Panc1 (cell line): ENCODE data around the gene CATSPER3. TPM values are rescaled to one million over a fixed set of nuclear protein-coding genes. Genes with fewer than 3 reads are reported as not detected.

ENCODE experiments used
- ATAC-seq: fragments of 200-7000 bp; cut with Tn5 transposase; 2 replicates; pipeline ENCODE4 v1.9.1; 2020; ENCODE audit warnings: mild to moderate bottlenecking, moderate library complexity
- BruUV-seq: library from RNA; stranded (reverse); fragments of 400-500 nt; replicated peaks from 2 replicates; lab custom pipeline; 2021; lab: Mats Ljungman, UMichigan
- CTCF ChIA-PET: fragments of 300-600 bp; sonication (Branson Sonifier 250); formaldehyde crosslinking; loops from one replicate; lab custom pipeline; 2022; ENCODE audit warnings: antibody characterized with exemption; lab: Charles Lee
- POLR2A ChIA-PET: fragments of 300-600 bp; sonication (Branson Sonifier 250); formaldehyde crosslinking; loops from one replicate; lab custom pipeline; 2022; ENCODE audit warnings: antibody characterized with exemption; lab: Charles Lee
- DNase-seq: peaks from one replicate; pipeline ENCODE4 v3.0.0-alpha.2; 2010; ENCODE audit warnings: low read depth, low spot score
- H3K27ac ChIP-seq: 2 replicates; pipeline ENCODE4 v1.5.1; 2011; ENCODE audit warnings: mild to moderate bottlenecking, low read length, inconsistent platforms
- H3K27me3 ChIP-seq: fragments of 200-500 bp; sonication (Bioruptor generic); 2 replicates; pipeline ENCODE4 v1.6.0; 2014; ENCODE audit warnings: low read length, inconsistent platforms; ENCODE audit not compliant: control insufficient read depth, insufficient read depth
- H3K36me3 ChIP-seq: fragments of 200-500 bp; sonication (Bioruptor generic); 2 replicates; pipeline ENCODE4 v1.5.1; 2014; ENCODE audit warnings: inconsistent platforms, mild to moderate bottlenecking, low read length, moderate library complexity; ENCODE audit not compliant: control insufficient read depth, insufficient read depth
- H3K4me1 ChIP-seq: 2 replicates; pipeline ENCODE4 v1.5.1; 2011; ENCODE audit warnings: inconsistent platforms, mild to moderate bottlenecking, low read length, moderate library complexity; ENCODE audit not compliant: control insufficient read depth, insufficient read depth
- H3K4me3 ChIP-seq, 2 experiments: 2 replicates each; pipeline ENCODE4 v1.5.1; 2011 to 2012; ENCODE audit warnings: low read depth in 2 of 2, low read length in 2 of 2, mild to moderate bottlenecking in 2 of 2, inconsistent platforms in 1 of 2, moderate library complexity in 1 of 2
- H3K9me3 ChIP-seq: fragments of 200-500 bp; sonication (Bioruptor generic); 2 replicates; pipeline ENCODE4 v1.5.1; 2014; ENCODE audit warnings: low read depth, mild to moderate bottlenecking, inconsistent platforms, low read length, moderate library complexity; ENCODE audit not compliant: control insufficient read depth, insufficient read depth
- POLR2AphosphoS5 ChIP-seq: IDR thresholded peaks from 2 replicates; pipeline ENCODE4 v1.6.1; 2012; ENCODE audit warnings: mild to moderate bottlenecking, low read depth, low read length, moderate library complexity
- SIN3A ChIP-seq: IDR thresholded peaks from 2 replicates; pipeline ENCODE4 v1.6.1; 2012; ENCODE audit warnings: low read depth, mild to moderate bottlenecking, low read length, moderate library complexity, borderline replicate concordance; ENCODE audit not compliant: insufficient read depth
- TCF7L2 ChIP-seq: IDR thresholded peaks from 2 replicates; pipeline ENCODE4 v1.6.1; 2011; ENCODE audit warnings: mild to moderate bottlenecking, low read depth, low read length, inconsistent platforms
- in situ Hi-C: cut with HindIII; loops from 2 replicates; pipeline ENCODE4 v1.10.0; 2016; ENCODE audit warnings: low sequenced_read_pairs, low pct_unique_long_range_greater_than_20kb
- intact Hi-C: fragments of 100-400 bp; cut with micrococcal nuclease; formaldehyde crosslinking; loops from one replicate; pipeline ENCODE4 v1.10.0; 2022; ENCODE audit not compliant: unreplicated experiment
- total RNA-seq: library from RNA; stranded (reverse); gene quantifications from one replicate; pipeline ENCODE4 v1.2.1, GENCODE V29; 2021; ENCODE audit not compliant: unreplicated experiment
- TF ChIP-seq, protein P1 (sequence below): fragments of 450-650 bp; IDR thresholded peaks from 2 replicates; pipeline ENCODE4 v1.5.1; 2017; ENCODE audit warnings: mild to moderate bottlenecking
- TF ChIP-seq, protein P2 (sequence below), 2 experiments: IDR thresholded peaks; 2 replicates each; pipeline ENCODE4 v1.6.1; 2011 to 2012; ENCODE audit warnings: low read depth in 2 of 2, control low read depth in 1 of 2, low read length in 1 of 2, mild to moderate bottlenecking in 1 of 2, moderate library complexity in 1 of 2; ENCODE audit not compliant: insufficient read depth in 1 of 2

The CATSPER3 gene
- total RNA-seq, 1 experiment from 2014 or later = 0.69 TPM

DNA sequence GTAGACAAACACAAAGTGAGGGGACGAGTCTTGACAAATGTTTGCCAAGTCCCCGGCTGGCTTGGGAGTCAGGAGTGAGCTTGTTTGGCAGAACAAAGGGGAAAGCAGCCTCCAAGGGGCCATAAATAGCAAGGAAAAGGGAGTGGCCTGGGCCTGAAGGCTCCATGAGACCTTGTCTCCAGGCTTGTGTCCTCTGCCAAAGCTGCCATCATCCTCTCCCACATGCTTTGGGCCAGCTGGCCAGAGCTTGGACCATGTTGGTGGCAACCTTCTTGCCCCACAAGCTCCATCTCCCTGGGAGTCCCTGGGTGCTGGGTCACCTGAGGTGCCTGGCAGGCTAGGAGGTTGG, 79.6 kb downstream of the CATSPER3 start:
- CTCF ChIA-PET = no interaction called here
- H3K9me3 ChIP-seq = no peaks in the 10 kb centered on the region
- H3K27ac ChIP-seq = no peak overlapping the region
- POLR2A ChIA-PET = no interaction called here
- no peak for ATAC-seq
- intact Hi-C loops (no loop called here), in situ Hi-C loops (no loop called here)
- BruUV-seq = no TSS peak
- no peak for TF ChIP-seq POLR2AphosphoS5
- TF ChIP-seq SIN3A = no peak
- TF ChIP-seq, protein P1, sequence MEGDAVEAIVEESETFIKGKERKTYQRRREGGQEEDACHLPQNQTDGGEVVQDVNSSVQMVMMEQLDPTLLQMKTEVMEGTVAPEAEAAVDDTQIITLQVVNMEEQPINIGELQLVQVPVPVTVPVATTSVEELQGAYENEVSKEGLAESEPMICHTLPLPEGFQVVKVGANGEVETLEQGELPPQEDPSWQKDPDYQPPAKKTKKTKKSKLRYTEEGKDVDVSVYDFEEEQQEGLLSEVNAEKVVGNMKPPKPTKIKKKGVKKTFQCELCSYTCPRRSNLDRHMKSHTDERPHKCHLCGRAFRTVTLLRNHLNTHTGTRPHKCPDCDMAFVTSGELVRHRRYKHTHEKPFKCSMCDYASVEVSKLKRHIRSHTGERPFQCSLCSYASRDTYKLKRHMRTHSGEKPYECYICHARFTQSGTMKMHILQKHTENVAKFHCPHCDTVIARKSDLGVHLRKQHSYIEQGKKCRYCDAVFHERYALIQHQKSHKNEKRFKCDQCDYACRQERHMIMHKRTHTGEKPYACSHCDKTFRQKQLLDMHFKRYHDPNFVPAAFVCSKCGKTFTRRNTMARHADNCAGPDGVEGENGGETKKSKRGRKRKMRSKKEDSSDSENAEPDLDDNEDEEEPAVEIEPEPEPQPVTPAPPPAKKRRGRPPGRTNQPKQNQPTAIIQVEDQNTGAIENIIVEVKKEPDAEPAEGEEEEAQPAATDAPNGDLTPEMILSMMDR = no peak
- TF ChIP-seq TCF7L2 = no peak
- H3K4me1 ChIP-seq = no peaks in the 10 kb centered on the region
- no peaks in the 10 kb centered on the region for H3K36me3 ChIP-seq
- H3K4me3 ChIP-seq = no peak overlapping the region
- DNase-seq = no peak
- H3K27me3 ChIP-seq = no peaks in the 10 kb centered on the region

DNA sequence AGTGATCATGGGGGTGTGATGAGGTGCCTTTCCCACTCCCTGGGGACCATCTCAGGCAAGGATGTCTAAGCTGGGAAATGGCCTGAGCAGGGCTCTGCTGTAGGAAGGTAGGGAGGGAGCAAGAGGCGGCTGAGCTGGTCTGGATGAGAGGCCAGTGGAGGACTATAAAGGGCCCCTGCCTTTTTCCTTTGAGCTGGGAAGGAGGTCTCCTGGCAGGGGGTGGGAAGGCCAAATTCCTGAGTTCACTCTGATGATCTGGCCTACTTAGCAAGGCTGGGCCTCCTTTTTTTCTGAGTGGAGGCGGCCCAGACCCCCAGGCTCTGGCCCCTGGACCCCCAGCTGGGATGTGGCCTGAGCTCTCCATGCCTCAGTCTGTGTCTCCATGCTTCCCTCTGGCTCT, 80.6 kb downstream of the CATSPER3 start:
- ATAC-seq = no peak
- ChIA-PET POLR2A (interaction anchor here (0.6 kb wide), 1 partner anchor 182 kb away, joined by 6 read pairs; no protein-coding TSS in a partner anchor), CTCF (no interaction called here)
- Histone ChIP-seq H3K27ac (no peak overlapping the region), H3K4me1 (no peaks in the 10 kb centered on the region), H3K27me3 (no peaks in the 10 kb centered on the region), H3K36me3 (no peaks in the 10 kb centered on the region), H3K9me3 (no peaks in the 10 kb centered on the region), H3K4me3 (no peak overlapping the region)
- intact Hi-C loops (no loop called here), in situ Hi-C loops (no loop called here)
- BruUV-seq = no TSS peak
- TF ChIP-seq, protein P1 = no peak
- DNase-seq = no peak

DNA sequence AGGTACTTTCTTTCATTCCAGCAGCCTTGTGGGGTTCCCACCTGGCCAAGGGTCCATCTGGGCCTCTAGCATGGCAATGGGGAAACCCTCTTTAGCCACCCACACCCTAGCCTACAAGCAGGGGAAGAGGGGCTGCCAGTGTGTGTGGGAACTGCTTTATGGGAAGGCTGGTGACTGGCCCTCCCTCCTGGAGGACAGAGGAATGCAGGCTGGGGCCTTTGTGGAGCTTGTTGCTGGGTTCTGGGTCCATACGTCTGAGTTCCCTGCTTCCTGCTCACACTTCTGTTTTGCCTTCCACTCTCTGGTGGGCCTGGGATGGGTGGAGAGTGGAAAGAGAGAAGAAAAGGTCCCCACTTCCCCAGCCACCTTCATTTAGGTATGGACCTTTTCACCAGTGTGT, 81.2 kb downstream of the CATSPER3 start:
- H3K4me1 ChIP-seq = no peaks in the 10 kb centered on the region
- no peak for ATAC-seq
- no peak for DNase-seq
- H3K27ac ChIP-seq = no peak overlapping the region
- no TSS peak for BruUV-seq
- in situ Hi-C loops (no loop called here), intact Hi-C loops (no loop called here)
- ChIA-PET CTCF (no interaction called here), POLR2A (interaction anchor here (0.6 kb wide), 1 partner anchor 182 kb away, joined by 6 read pairs; no protein-coding TSS in a partner anchor)
- no peaks in the 10 kb centered on the region for H3K9me3 ChIP-seq
- no peaks in the 10 kb centered on the region for H3K27me3 ChIP-seq
- TF ChIP-seq, protein P1 = no peak
- TF ChIP-seq POLR2AphosphoS5 (no peak), TCF7L2 (no peak), SIN3A (no peak)
- TF ChIP-seq, protein P2, sequence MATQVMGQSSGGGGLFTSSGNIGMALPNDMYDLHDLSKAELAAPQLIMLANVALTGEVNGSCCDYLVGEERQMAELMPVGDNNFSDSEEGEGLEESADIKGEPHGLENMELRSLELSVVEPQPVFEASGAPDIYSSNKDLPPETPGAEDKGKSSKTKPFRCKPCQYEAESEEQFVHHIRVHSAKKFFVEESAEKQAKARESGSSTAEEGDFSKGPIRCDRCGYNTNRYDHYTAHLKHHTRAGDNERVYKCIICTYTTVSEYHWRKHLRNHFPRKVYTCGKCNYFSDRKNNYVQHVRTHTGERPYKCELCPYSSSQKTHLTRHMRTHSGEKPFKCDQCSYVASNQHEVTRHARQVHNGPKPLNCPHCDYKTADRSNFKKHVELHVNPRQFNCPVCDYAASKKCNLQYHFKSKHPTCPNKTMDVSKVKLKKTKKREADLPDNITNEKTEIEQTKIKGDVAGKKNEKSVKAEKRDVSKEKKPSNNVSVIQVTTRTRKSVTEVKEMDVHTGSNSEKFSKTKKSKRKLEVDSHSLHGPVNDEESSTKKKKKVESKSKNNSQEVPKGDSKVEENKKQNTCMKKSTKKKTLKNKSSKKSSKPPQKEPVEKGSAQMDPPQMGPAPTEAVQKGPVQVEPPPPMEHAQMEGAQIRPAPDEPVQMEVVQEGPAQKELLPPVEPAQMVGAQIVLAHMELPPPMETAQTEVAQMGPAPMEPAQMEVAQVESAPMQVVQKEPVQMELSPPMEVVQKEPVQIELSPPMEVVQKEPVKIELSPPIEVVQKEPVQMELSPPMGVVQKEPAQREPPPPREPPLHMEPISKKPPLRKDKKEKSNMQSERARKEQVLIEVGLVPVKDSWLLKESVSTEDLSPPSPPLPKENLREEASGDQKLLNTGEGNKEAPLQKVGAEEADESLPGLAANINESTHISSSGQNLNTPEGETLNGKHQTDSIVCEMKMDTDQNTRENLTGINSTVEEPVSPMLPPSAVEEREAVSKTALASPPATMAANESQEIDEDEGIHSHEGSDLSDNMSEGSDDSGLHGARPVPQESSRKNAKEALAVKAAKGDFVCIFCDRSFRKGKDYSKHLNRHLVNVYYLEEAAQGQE (IDR thresholded peaks at IDR 0.05; ENCODE audit: insufficient read depth in 1 of 2, low read depth in 2 of 2, low read length in 1 of 2) = no peak
- no peak overlapping the region for H3K4me3 ChIP-seq
- H3K36me3 ChIP-seq = no peaks in the 10 kb centered on the region
